HEK293 (cell line): ENCODE measurements around the gene PHACTR1.
A peak's percentile ranks its signal among the peaks of the same experiment; 100 is the strongest.

Source experiments
- CTCF ChIA-PET: fragments of 350-600 bp; formaldehyde crosslinking; extraction: SDS; loops from one replicate; lab custom pipeline; 2021; ENCODE audit warnings: antibody characterized with exemption; lab: Yijun Ruan, JAX
- POLR2A ChIA-PET: fragments of 300-600 bp; formaldehyde crosslinking; extraction: SDS; loops from one replicate; lab custom pipeline; 2020; ENCODE audit warnings: antibody characterized with exemption, inconsistent platforms; lab: Yijun Ruan, JAX
- H3K27ac ChIP-seq: fragments of 200-500 bp; sonication (Bioruptor generic); 2 replicates; pipeline ENCODE4 v1.5.1; 2014; ENCODE audit warnings: low read depth, low read length, control low read depth, inconsistent platforms; ENCODE audit errors: extremely low read depth
- H3K36me3 ChIP-seq, 2 experiments: fragments of 200-500 bp in 1 of 2; sonication (Bioruptor generic) in 1 of 2; 1 replicate in 1 of 2; 2 replicates in 1 of 2; pipeline ENCODE4 v1.5.1; 2014 to 2017; ENCODE audit warnings: inconsistent platforms in 2 of 2, low read length in 2 of 2; ENCODE audit not compliant: control insufficient read depth in 2 of 2, insufficient read depth in 1 of 2
- H3K4me1 ChIP-seq: fragments of 200-500 bp; sonication (Bioruptor generic); 2 replicates; pipeline ENCODE4 v1.5.1; 2014; ENCODE audit warnings: mild to moderate bottlenecking, low read length, inconsistent platforms; ENCODE audit not compliant: control insufficient read depth, insufficient read depth
- H3K4me3 ChIP-seq: 2 replicates; pipeline ENCODE4 v1.5.1; 2011; ENCODE audit warnings: low read depth, mild to moderate bottlenecking, control low read depth, low read length, moderate library complexity
- H3K9me3 ChIP-seq: fragments of 200-500 bp; sonication (Bioruptor generic); 2 replicates; pipeline ENCODE4 v1.5.1; 2014; ENCODE audit warnings: low read depth, low read length, inconsistent platforms; ENCODE audit not compliant: control insufficient read depth, insufficient read depth
- GLIS1 ChIP-seq: fragments of 450-650 bp; formaldehyde crosslinking; IDR thresholded peaks from 2 replicates; pipeline ENCODE4 v1.5.1; 2016; ENCODE audit warnings: missing biosample characterization, missing genetic modification characterization
- ZNF114 ChIP-seq: fragments of 450-650 bp; formaldehyde crosslinking; IDR thresholded peaks from 2 replicates; pipeline ENCODE4 v1.5.0; 2017; ENCODE audit warnings: missing biosample characterization, missing genetic modification characterization
- ZNF133 ChIP-seq: fragments of 450-650 bp; formaldehyde crosslinking; IDR thresholded peaks from 2 replicates; pipeline ENCODE4 v1.5.1; 2016; ENCODE audit warnings: missing biosample characterization, missing genetic modification characterization
- ZNF140 ChIP-seq: fragments of 450-650 bp; formaldehyde crosslinking; IDR thresholded peaks from 2 replicates; pipeline ENCODE4 v1.5.1; 2016; ENCODE audit warnings: missing biosample characterization, missing genetic modification characterization
- ZNF19 ChIP-seq: fragments of 450-650 bp; formaldehyde crosslinking; IDR thresholded peaks from 2 replicates; pipeline ENCODE4; 2016; ENCODE audit warnings: missing biosample characterization, missing genetic modification characterization, low read depth
- TF ChIP-seq, protein P1 (sequence below): fragments of 450-650 bp; formaldehyde crosslinking; IDR thresholded peaks from 2 replicates; pipeline ENCODE4 v1.5.1; 2016; ENCODE audit warnings: missing biosample characterization, missing genetic modification characterization
- TF ChIP-seq, protein P2 (sequence below): fragments of 450-650 bp; formaldehyde crosslinking; IDR thresholded peaks from 2 replicates; pipeline ENCODE4 v1.5.1; 2016; ENCODE audit warnings: missing biosample characterization, missing genetic modification characterization, borderline replicate concordance
- TF ChIP-seq, protein P3 (sequence below): fragments of 450-650 bp; formaldehyde crosslinking; IDR thresholded peaks from 2 replicates; pipeline ENCODE4 v1.5.1; 2017; ENCODE audit warnings: missing biosample characterization, missing genetic modification characterization
- TF ChIP-seq, protein P4 (sequence below): fragments of 450-650 bp; formaldehyde crosslinking; IDR thresholded peaks from 2 replicates; pipeline ENCODE4 v1.5.1; 2016; ENCODE audit warnings: missing biosample characterization, missing genetic modification characterization
- TF ChIP-seq, protein P5 (sequence below): fragments of 450-650 bp; formaldehyde crosslinking; IDR thresholded peaks from 2 replicates; pipeline ENCODE4 v1.5.1; 2016; ENCODE audit warnings: missing biosample characterization, missing genetic modification characterization
- TF ChIP-seq, protein P6 (sequence below): fragments of 450-650 bp; formaldehyde crosslinking; IDR thresholded peaks from 2 replicates; pipeline ENCODE4 v1.5.1; 2016; ENCODE audit warnings: missing biosample characterization, missing genetic modification characterization
- TF ChIP-seq, protein P7 (sequence below): fragments of 450-650 bp; formaldehyde crosslinking; optimal IDR thresholded peaks from 2 replicates; pipeline ENCODE3; 2016; ENCODE audit warnings: missing biosample characterization, mild to moderate bottlenecking, missing genetic modification characterization

The PHACTR1 gene

DNA sequence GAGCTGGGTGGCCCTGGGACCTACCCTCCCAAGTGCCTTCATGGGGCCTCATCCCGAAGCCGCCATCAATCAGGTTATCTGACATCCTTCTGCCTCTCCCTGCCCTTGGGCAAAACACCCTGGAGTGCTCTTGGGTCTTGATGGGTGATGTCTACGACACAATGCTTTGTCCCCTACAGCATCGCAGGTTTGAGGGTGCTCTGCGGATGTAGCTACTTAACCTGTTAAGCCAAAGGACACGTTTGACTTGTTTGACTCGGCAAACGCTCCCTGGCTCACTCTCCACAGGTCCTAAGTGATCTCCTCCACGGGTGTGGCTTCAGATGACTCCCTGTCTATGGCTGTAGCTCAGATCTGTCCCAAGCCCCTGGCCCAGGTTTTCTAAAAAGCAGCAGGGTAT is 576.2 kb downstream of the PHACTR1 start:
- Histone ChIP-seq H3K36me3 (peaks cover 7 to 53% of the 10 kb centered on the region in 2 experiments), H3K27ac (no peak overlapping the region), H3K4me1 (no peaks in the 10 kb centered on the region), H3K4me3 (no peak overlapping the region), H3K9me3 (no peaks in the 10 kb centered on the region)
- POLR2A ChIA-PET, result no interaction called here
- TF ChIP-seq, protein P1, sequence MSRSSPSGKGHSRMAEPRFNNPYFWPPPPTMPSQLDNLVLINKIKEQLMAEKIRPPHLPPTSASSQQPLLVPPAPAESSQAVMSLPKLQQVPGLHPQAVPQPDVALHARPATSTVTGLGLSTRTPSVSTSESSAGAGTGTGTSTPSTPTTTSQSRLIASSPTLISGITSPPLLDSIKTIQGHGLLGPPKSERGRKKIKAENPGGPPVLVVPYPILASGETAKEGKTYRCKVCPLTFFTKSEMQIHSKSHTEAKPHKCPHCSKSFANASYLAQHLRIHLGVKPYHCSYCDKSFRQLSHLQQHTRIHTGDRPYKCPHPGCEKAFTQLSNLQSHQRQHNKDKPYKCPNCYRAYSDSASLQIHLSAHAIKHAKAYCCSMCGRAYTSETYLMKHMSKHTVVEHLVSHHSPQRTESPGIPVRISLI (tag by site-specific recombination), result no peak
- TF ChIP-seq, protein P2, sequence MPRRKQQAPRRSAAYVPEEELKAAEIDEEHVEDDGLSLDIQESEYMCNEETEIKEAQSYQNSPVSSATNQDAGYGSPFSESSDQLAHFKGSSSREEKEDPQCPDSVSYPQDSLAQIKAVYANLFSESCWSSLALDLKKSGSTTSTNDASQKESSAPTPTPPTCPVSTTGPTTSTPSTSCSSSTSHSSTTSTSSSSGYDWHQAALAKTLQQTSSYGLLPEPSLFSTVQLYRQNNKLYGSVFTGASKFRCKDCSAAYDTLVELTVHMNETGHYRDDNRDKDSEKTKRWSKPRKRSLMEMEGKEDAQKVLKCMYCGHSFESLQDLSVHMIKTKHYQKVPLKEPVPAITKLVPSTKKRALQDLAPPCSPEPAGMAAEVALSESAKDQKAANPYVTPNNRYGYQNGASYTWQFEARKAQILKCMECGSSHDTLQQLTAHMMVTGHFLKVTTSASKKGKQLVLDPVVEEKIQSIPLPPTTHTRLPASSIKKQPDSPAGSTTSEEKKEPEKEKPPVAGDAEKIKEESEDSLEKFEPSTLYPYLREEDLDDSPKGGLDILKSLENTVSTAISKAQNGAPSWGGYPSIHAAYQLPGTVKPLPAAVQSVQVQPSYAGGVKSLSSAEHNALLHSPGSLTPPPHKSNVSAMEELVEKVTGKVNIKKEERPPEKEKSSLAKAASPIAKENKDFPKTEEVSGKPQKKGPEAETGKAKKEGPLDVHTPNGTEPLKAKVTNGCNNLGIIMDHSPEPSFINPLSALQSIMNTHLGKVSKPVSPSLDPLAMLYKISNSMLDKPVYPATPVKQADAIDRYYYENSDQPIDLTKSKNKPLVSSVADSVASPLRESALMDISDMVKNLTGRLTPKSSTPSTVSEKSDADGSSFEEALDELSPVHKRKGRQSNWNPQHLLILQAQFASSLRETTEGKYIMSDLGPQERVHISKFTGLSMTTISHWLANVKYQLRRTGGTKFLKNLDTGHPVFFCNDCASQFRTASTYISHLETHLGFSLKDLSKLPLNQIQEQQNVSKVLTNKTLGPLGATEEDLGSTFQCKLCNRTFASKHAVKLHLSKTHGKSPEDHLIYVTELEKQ (tag by site-specific recombination), result no peak
- TF ChIP-seq, protein P3, sequence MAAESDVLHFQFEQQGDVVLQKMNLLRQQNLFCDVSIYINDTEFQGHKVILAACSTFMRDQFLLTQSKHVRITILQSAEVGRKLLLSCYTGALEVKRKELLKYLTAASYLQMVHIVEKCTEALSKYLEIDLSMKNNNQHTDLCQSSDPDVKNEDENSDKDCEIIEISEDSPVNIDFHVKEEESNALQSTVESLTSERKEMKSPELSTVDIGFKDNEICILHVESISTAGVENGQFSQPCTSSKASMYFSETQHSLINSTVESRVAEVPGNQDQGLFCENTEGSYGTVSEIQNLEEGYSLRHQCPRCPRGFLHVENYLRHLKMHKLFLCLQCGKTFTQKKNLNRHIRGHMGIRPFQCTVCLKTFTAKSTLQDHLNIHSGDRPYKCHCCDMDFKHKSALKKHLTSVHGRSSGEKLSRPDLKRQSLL (tag by site-specific recombination), result no peak
- TF ChIP-seq, protein P4, sequence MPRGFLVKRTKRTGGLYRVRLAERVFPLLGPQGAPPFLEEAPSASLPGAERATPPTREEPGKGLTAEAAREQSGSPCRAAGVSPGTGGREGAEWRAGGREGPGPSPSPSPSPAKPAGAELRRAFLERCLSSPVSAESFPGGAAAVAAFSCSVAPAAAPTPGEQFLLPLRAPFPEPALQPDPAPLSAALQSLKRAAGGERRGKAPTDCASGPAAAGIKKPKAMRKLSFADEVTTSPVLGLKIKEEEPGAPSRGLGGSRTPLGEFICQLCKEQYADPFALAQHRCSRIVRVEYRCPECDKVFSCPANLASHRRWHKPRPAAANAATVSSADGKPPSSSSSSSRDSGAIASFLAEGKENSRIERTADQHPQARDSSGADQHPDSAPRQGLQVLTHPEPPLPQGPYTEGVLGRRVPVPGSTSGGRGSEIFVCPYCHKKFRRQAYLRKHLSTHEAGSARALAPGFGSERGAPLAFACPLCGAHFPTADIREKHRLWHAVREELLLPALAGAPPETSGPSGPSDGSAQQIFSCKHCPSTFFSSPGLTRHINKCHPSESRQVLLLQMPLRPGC (tag by site-specific recombination), result no peak
- TF ChIP-seq, protein P5, sequence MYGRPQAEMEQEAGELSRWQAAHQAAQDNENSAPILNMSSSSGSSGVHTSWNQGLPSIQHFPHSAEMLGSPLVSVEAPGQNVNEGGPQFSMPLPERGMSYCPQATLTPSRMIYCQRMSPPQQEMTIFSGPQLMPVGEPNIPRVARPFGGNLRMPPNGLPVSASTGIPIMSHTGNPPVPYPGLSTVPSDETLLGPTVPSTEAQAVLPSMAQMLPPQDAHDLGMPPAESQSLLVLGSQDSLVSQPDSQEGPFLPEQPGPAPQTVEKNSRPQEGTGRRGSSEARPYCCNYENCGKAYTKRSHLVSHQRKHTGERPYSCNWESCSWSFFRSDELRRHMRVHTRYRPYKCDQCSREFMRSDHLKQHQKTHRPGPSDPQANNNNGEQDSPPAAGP (tag by site-specific recombination), result no peak
- CTCF ChIA-PET, result no interaction called here

DNA sequence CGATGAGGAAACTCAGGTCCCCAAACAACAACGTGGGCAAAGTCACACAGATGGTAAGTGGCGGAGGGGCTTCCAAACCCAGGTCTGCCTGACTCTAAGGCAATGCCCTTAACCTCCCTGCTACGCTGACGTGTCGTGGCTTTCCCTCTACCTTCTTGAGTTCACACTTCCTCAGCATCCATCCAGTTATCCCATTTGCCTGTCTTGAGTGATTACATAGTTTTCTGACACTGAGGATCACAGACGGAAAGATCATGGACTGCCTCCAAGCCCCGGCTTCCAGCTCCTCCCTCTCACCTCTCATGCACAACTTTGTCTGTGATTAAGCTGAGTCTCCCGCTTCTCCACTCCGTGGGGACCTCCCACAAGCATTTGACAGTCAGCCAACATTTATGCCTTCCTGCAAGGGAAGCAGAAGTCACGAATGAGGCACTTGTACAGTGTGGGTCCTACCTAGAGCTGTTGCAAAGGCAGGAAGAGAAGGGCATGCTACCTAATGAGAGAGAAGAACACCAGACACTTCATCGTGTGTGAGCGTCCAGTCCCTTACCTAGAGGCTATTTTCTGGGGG is 578.0 kb downstream of the PHACTR1 start:
- Histone ChIP-seq H3K9me3 (no peaks in the 10 kb centered on the region), H3K4me3 (no peak overlapping the region), H3K36me3 (peaks cover 7 to 71% of the 10 kb centered on the region in 2 experiments), H3K27ac (no peak overlapping the region)
- TF ChIP-seq ZNF19 (tag by site-specific recombination), result no peak
- 0 out of 2 replicates have a peak, but pooled peaks have one; percentile 7 for TF ChIP-seq GLIS1
- no peak for TF ChIP-seq ZNF140
- TF ChIP-seq, all 188 proteins: peak for 1
- POLR2A ChIA-PET, result interaction anchor here (0.6 kb wide), 1 partner anchor 401 kb away, joined by 3 read pairs; no protein-coding TSS in a partner anchor
- CTCF ChIA-PET, result interaction anchor here (1.5 kb wide), 1 partner anchor 36 kb away, joined by 6 read pairs; no protein-coding TSS in a partner anchor
- no peaks in the 10 kb centered on the region for H3K4me1 ChIP-seq

DNA sequence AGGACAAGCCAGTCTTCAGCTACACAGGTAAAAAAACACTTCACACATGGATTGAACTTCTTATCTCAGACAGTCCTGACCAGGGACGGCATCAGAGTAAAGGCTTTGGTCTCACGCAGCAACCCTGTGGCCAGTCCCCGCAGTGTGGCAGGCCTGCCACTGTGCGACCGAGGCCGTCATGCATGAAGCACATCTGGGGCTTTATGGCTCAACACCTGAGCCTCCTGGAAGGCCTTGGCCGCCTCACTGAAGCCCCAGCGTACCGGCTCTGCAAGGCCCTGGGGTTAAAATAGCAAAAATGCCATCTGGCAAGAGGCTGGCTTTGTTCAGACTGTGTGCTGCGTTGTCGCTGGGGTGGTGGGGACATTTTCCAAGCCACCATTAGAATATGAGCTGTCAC is 579.0 kb downstream of the PHACTR1 start:
- POLR2A ChIA-PET, result interaction anchor here (0.6 kb wide), 1 partner anchor 482 kb away, joined by 3 read pairs; no protein-coding TSS in a partner anchor
- TF ChIP-seq ZNF133 (tag by site-specific recombination) (no peak), ZNF114 (tag by site-specific recombination) (no peak)
- TF ChIP-seq, protein P6, sequence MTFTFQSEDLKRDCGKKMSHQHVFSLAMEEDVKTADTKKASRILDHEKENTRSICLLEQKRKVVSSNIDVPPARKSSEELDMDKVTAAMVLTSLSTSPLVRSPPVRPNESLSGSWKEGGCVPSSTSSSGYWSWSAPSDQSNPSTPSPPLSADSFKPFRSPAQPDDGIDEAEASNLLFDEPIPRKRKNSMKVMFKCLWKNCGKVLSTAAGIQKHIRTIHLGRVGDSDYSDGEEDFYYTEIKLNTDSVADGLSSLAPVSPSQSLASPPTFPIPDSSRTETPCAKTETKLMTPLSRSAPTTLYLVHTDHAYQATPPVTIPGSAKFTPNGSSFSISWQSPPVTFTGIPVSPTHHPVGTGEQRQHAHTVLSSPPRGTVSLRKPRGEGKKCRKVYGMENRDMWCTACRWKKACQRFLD (tag by site-specific recombination), result no peak
- TF ChIP-seq, protein P7, sequence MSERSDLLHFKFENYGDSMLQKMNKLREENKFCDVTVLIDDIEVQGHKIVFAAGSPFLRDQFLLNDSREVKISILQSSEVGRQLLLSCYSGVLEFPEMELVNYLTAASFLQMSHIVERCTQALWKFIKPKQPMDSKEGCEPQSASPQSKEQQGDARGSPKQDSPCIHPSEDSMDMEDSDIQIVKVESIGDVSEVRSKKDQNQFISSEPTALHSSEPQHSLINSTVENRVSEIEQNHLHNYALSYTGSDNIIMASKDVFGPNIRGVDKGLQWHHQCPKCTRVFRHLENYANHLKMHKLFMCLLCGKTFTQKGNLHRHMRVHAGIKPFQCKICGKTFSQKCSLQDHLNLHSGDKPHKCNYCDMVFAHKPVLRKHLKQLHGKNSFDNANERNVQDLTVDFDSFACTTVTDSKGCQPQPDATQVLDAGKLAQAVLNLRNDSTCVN (tag by site-specific recombination), result no peak
- H3K4me1 ChIP-seq, result no peaks in the 10 kb centered on the region

More for the DNA sequence above, 579.0 kb downstream of the PHACTR1 start:
- Histone ChIP-seq H3K36me3 (peaks cover 7 to 76% of the 10 kb centered on the region in 2 experiments), H3K27ac (no peak overlapping the region), H3K9me3 (no peaks in the 10 kb centered on the region), H3K4me3 (no peak overlapping the region)
- CTCF ChIA-PET, result no interaction called here
